HepG2 (cell line): ENCODE results near the gene CCDC54. TPM values are rescaled to one million over a fixed set of nuclear protein-coding genes. Genes with fewer than 3 reads are reported as not detected.

Experiments used
- ATAC-seq: fragments of 200-7000 bp; cut with Tn5 transposase; 3 replicates; pipeline ENCODE4 v1.9.1; 2020; ENCODE audit warnings: mild to moderate bottlenecking, moderate library complexity
- BruUV-seq: library from RNA; stranded (reverse); fragments of 400-500 nt; replicated peaks from 2 replicates; lab custom pipeline; 2021; lab: Mats Ljungman, UMichigan
- CTCF ChIA-PET: fragments of 300-600 bp; formaldehyde crosslinking; extraction: SDS; loops from one replicate; lab custom pipeline; 2021; ENCODE audit warnings: low total read pairs, inconsistent platforms, low intra/inter-chr PET ratio; lab: Yijun Ruan, JAX
- POLR2A ChIA-PET: fragments of 350-600 bp; sonication (Branson Sonifier 250); formaldehyde crosslinking; loops from one replicate; lab custom pipeline; 2020; ENCODE audit warnings: antibody characterized with exemption, inconsistent platforms; lab: Yijun Ruan, JAX
- DNase-seq: peaks from one replicate; pipeline ENCODE4 v3.0.0-alpha.2; 2015; ENCODE audit warnings: low spot score
- FAIRE-seq: peaks from 3 replicates; lab custom pipeline; 2011; peaks lifted over from hg19 to GRCh38; lab: Jason Lieb, UNC
- H2AFZ ChIP-seq: one replicate; pipeline ENCODE4 v1.6.1; 2011; ENCODE audit warnings: low read length, inconsistent platforms
- H3K27ac ChIP-seq: fragments of 300-600 bp; 3 replicates; pipeline ENCODE4 v1.8.0; 2011; ENCODE audit warnings: mixed run types, mild to moderate bottlenecking, mixed read lengths, low read length, inconsistent platforms; ENCODE audit not compliant: insufficient read depth; ENCODE audit errors: extremely low read length
- H3K27me3 ChIP-seq, 2 experiments: fragments of 200-600 bp in 1 of 2; 2 replicates in 1 of 2; 3 replicates in 1 of 2; pipeline versions ENCODE4 v1.6.0 to v1.8.0; 2011; ENCODE audit warnings: low read length in 2 of 2, mild to moderate bottlenecking in 2 of 2, moderate library complexity in 2 of 2, inconsistent platforms in 1 of 2; ENCODE audit not compliant: insufficient read depth in 2 of 2, control insufficient read depth in 1 of 2
- H3K36me3 ChIP-seq, 2 experiments: fragments of 200-600 bp in 1 of 2; replicated peaks in 1 of 2; 2 replicates in 1 of 2; 3 replicates in 1 of 2; pipeline versions ENCODE4 v1.5.1 to v1.8.0; 2011; ENCODE audit warnings: low read length in 2 of 2, inconsistent platforms in 1 of 2; ENCODE audit not compliant: insufficient read depth in 2 of 2, control insufficient read depth in 1 of 2
- H3K4me1 ChIP-seq: 2 replicates; pipeline ENCODE4 v1.5.1; 2012; ENCODE audit warnings: low read length, inconsistent platforms; ENCODE audit not compliant: insufficient read depth
- H3K4me2 ChIP-seq: 2 replicates; pipeline ENCODE4 v1.6.0; 2011; ENCODE audit warnings: low read depth, low read length, inconsistent platforms
- H3K4me3 ChIP-seq, 3 experiments: fragments of 200-600 bp in 1 of 3; sonication (generic), shearing (Covaris generic) in 1 of 3; replicated peaks in 1 of 3; 2 replicates each; pipeline ENCODE4 v1.5.1; 2011 to 2016; ENCODE audit warnings: low read length in 3 of 3, inconsistent platforms in 2 of 3, low read depth in 2 of 3, mild to moderate bottlenecking in 2 of 3, control low read depth in 1 of 3, mixed read lengths in 1 of 3; ENCODE audit not compliant: insufficient read depth in 1 of 3
- H3K79me2 ChIP-seq: one replicate; pipeline ENCODE4 v1.6.1; 2011; ENCODE audit warnings: low read length, inconsistent platforms; ENCODE audit not compliant: insufficient read depth
- H3K9ac ChIP-seq: 2 replicates; pipeline ENCODE4 v1.6.0; 2011; ENCODE audit warnings: mild to moderate bottlenecking, low read depth, low read length, inconsistent platforms; ENCODE audit not compliant: insufficient read depth
- H3K9me3 ChIP-seq: 2 replicates; pipeline ENCODE4 v1.5.1; 2012; ENCODE audit warnings: mild to moderate bottlenecking, low read length
- H4K20me1 ChIP-seq: 2 replicates; pipeline ENCODE4 v1.6.0; 2011; ENCODE audit warnings: inconsistent platforms, mild to moderate bottlenecking, low read length, moderate library complexity; ENCODE audit not compliant: insufficient read depth
- CBX5 ChIP-seq: sonication (generic); formaldehyde crosslinking; IDR thresholded peaks from 2 replicates; pipeline ENCODE4 v1.4.0; 2020; ENCODE audit warnings: missing genetic modification reagents, borderline replicate concordance
- CEBPB ChIP-seq: IDR thresholded peaks from 2 replicates; pipeline ENCODE4 v1.6.1; 2011; ENCODE audit warnings: low read depth, low read length, improper control_type of control experiment, borderline replicate concordance
- GABPA ChIP-seq, 2 experiments: IDR thresholded peaks; 2 replicates each; pipeline ENCODE4 v1.6.1; 2011 to 2016; ENCODE audit warnings: low read depth in 2 of 2, low read length in 1 of 2, missing biosample characterization in 1 of 2, missing genetic modification characterization in 1 of 2
- GTF2F1 ChIP-seq: fragments of 150-350 bp; IDR thresholded peaks from 2 replicates; pipeline ENCODE4 v1.6.1; 2014; ENCODE audit warnings: low read length
- PCBP1 ChIP-seq: fragments of 200-400 bp; formaldehyde crosslinking; IDR thresholded peaks from 2 replicates; pipeline ENCODE4 v1.6.1; 2017; ENCODE audit warnings: mild to moderate bottlenecking, low read depth, low read length, borderline replicate concordance
- PHF20 ChIP-seq: sonication (generic); formaldehyde crosslinking; IDR thresholded peaks from 2 replicates; pipeline ENCODE4 v1.5.0; 2020; ENCODE audit warnings: mild to moderate bottlenecking, missing genetic modification reagents
- RBFOX2 ChIP-seq: fragments of 200-400 bp; formaldehyde crosslinking; IDR thresholded peaks from 2 replicates; pipeline ENCODE4 v1.6.1; 2017; ENCODE audit warnings: low read depth, mild to moderate bottlenecking, low read length
- REL ChIP-seq: sonication (generic); formaldehyde crosslinking; conservative IDR thresholded peaks from 2 replicates; pipeline ENCODE4 v1.8.0; 2022; ENCODE audit warnings: mild to moderate bottlenecking, missing genetic modification reagents, moderate library complexity
- SP1 ChIP-seq, 2 experiments: fragments of 450-650 bp in 1 of 2; sonication (generic) in 1 of 2; formaldehyde crosslinking in 1 of 2; IDR thresholded peaks; 2 replicates each; pipeline versions ENCODE4 v1.4.0 to v1.6.1; 2016 to 2020; ENCODE audit warnings: missing genetic modification reagents in 1 of 2
- TGIF2 ChIP-seq: IDR thresholded peaks from 2 replicates; pipeline ENCODE4 v1.6.1; 2016; ENCODE audit warnings: control low read depth, missing compliant biosample characterization
- ZBTB37 ChIP-seq: sonication (generic); formaldehyde crosslinking; IDR thresholded peaks from 2 replicates; pipeline ENCODE4 v1.4.0; 2020; ENCODE audit warnings: mild to moderate bottlenecking, missing genetic modification reagents
- ZGPAT ChIP-seq: IDR thresholded peaks from 2 replicates; pipeline ENCODE4 v1.6.1; 2016; ENCODE audit warnings: mild to moderate bottlenecking
- ZNF12 ChIP-seq: sonication (generic); formaldehyde crosslinking; IDR thresholded peaks from 2 replicates; pipeline ENCODE4 v1.5.0; 2020; ENCODE audit warnings: missing genetic modification reagents
- ZNF143 ChIP-seq: sonication (generic); formaldehyde crosslinking; IDR thresholded peaks from 2 replicates; pipeline ENCODE4 v1.4.0; 2020; ENCODE audit warnings: missing genetic modification reagents
- ZNF354B ChIP-seq: sonication (generic); formaldehyde crosslinking; IDR thresholded peaks from 2 replicates; pipeline ENCODE4 v1.8.0; 2022; ENCODE audit warnings: mild to moderate bottlenecking, missing genetic modification reagents
- ZSCAN20 ChIP-seq: sonication (generic); formaldehyde crosslinking; IDR thresholded peaks from 2 replicates; pipeline ENCODE4 v1.4.0; 2020; ENCODE audit warnings: missing genetic modification reagents, mild to moderate bottlenecking, borderline replicate concordance
- ZSCAN5A ChIP-seq: sonication (generic); formaldehyde crosslinking; IDR thresholded peaks from 2 replicates; pipeline ENCODE4 v1.8.0; 2022; ENCODE audit warnings: mild to moderate bottlenecking, missing genetic modification reagents, borderline replicate concordance
- WGBS: methylation state at CpG from one replicate; pipeline ENCODE4 v1.1.6; 2017; ENCODE audit warnings: low lambda C conversion rate; 5-methylcytosine and 5-hydroxymethylcytosine counted together
- in situ Hi-C: cut with HindIII; loops from 2 replicates; pipeline ENCODE4 v1.10.0; 2017; ENCODE audit warnings: low pct_unique_long_range_greater_than_20kb; ENCODE audit not compliant: extremely low pct_ligation_motif_present
- intact Hi-C: fragments of 100-400 bp; cut with micrococcal nuclease; formaldehyde crosslinking; loops from one replicate; pipeline ENCODE4 v1.10.0; 2022; ENCODE audit not compliant: unreplicated experiment
- polyA plus RNA-seq, 8 experiments: library from polyadenylated mRNA; depleted of rRNA in 3 of 8; stranded (reverse) in 7 of 8; unstranded in 1 of 8; fragments of >200 nt; fragmentation: Illumina TruSeq in 4 of 8; extraction: Trizol in 4 of 8; gene quantifications; 2 replicates each; pipeline versions ENCODE4 v1.2.1 to v1.2.3, GENCODE V29; 2011 to 2016; ENCODE audit warnings: low read depth in 4 of 8, missing spikeins in 1 of 8, mixed read lengths in 1 of 8; ENCODE audit not compliant: insufficient read depth in 1 of 8
- total RNA-seq, 5 experiments: library from RNA; depleted of rRNA; stranded (reverse); fragments of >200 nt; fragmentation: Illumina TruSeq; extraction: Trizol; gene quantifications; 2 replicates each; pipeline ENCODE4 v1.2.3, GENCODE V29; 2016; ENCODE audit warnings: low read depth in 1 of 5

The CCDC54 gene
- total and polyA plus RNA-seq, 2 of the 13 experiments (the other 11 are each of a cell fraction or from before 2014, with no cell fraction given) = not detected

- DNase-seq (no peak), FAIRE-seq (no peak), ATAC-seq (no peak)
- POLR2A ChIA-PET = no interaction called here
- intact Hi-C loops (no loop called here), in situ Hi-C loops (no loop called here)
- Histone ChIP-seq H3K79me2 (no peaks in the 10 kb centered on the region), H3K36me3 (no peaks in the 10 kb centered on the region), H3K27me3 (no peaks in the 10 kb centered on the region), H3K4me1 (no peaks in the 10 kb centered on the region), H3K4me3 (no peak overlapping the region), H2AFZ (no peak overlapping the region), H3K9ac (no peak overlapping the region), H3K9me3 (no peaks in the 10 kb centered on the region), H3K4me2 (no peak overlapping the region), H3K27ac (no peak overlapping the region), H4K20me1 (no peaks in the 10 kb centered on the region)
- CTCF ChIA-PET = no interaction called here
- TF ChIP-seq ZNF12 (no peak), ZGPAT (CRISPR knock-in tag) (no peak), CEBPB (no peak), ZNF143 (no peak), TGIF2 (CRISPR knock-in tag) (no peak), ZSCAN20 (no peak), SP1 (IDR thresholded peaks at IDR 0.05) (no peak), SP1 (CRISPR knock-in tag; IDR thresholded peaks at IDR 0.05) (no peak), GABPA (IDR thresholded peaks at IDR 0.05; ENCODE audit: low read depth, low read length) (no peak), GABPA (CRISPR knock-in tag; IDR thresholded peaks at IDR 0.05; ENCODE audit: low read depth) (no peak), ZSCAN5A (CRISPR knock-in tag) (no peak), PCBP1 (no peak), RBFOX2 (no peak), CBX5 (CRISPR knock-in tag) (no peak), ZBTB37 (CRISPR knock-in tag) (no peak), REL (CRISPR knock-in tag) (no peak), GTF2F1 (no peak), ZNF354B (CRISPR knock-in tag) (no peak), PHF20 (CRISPR knock-in tag) (no peak)
- BruUV-seq = no TSS peak
- WGBS = 67% methylated on average over 3 of the region's 3 CpGs
Observed at GRCh38 chr3:107366766-107367165, 10.5 kb upstream of the CCDC54 start.
